HEK293T (cell line): ENCODE results near the gene KSR2.

Source experiments
- CTCF ChIA-PET: fragments of 350-600 bp; formaldehyde crosslinking; extraction: SDS; loops from one replicate; lab custom pipeline; 2021; ENCODE audit warnings: antibody characterized with exemption, inconsistent platforms; lab: Yijun Ruan, JAX
- POLR2A ChIA-PET: fragments of 350-600 bp; formaldehyde crosslinking; extraction: SDS; loops from one replicate; lab custom pipeline; 2020; ENCODE audit warnings: antibody characterized with exemption, inconsistent platforms; lab: Yijun Ruan, JAX
- DNase-seq: peaks from one replicate; pipeline ENCODE4 v3.0.0; 2012; ENCODE audit warnings: mixed read lengths; ENCODE audit errors: extremely low spot score
- ARNT ChIP-seq: fragments of 450-650 bp; IDR thresholded peaks from 2 replicates; pipeline ENCODE4 v1.6.1; 2017; ENCODE audit warnings: mild to moderate bottlenecking
- BHLHE40 ChIP-seq: fragments of 450-650 bp; IDR thresholded peaks from 2 replicates; pipeline ENCODE4 v1.6.1; 2016; ENCODE audit warnings: mild to moderate bottlenecking, moderate library complexity, borderline replicate concordance
- CTBP1 ChIP-seq: fragments of 450-650 bp; IDR thresholded peaks from 2 replicates; pipeline ENCODE4 v1.6.1; 2016; ENCODE audit warnings: borderline replicate concordance
- ELF4 ChIP-seq: fragments of 450-650 bp; IDR thresholded peaks from 2 replicates; pipeline ENCODE4 v1.6.1; 2017; ENCODE audit warnings: antibody characterized with exemption
- FOXA1 ChIP-seq: fragments of 450-650 bp; IDR thresholded peaks from 2 replicates; pipeline ENCODE4 v1.6.1; 2016; ENCODE audit warnings: mild to moderate bottlenecking
- FOXK2 ChIP-seq: fragments of 450-650 bp; IDR thresholded peaks from 2 replicates; pipeline ENCODE4 v1.6.1; 2016; ENCODE audit warnings: mild to moderate bottlenecking
- FOXM1 ChIP-seq: fragments of 450-650 bp; IDR thresholded peaks from 2 replicates; pipeline ENCODE4 v1.6.1; 2017; ENCODE audit warnings: mild to moderate bottlenecking, borderline replicate concordance
- HDGF ChIP-seq: fragments of 450-650 bp; IDR thresholded peaks from 2 replicates; pipeline ENCODE4 v1.6.1; 2017; ENCODE audit warnings: antibody characterized with exemption, borderline replicate concordance
- L3MBTL2 ChIP-seq: fragments of 450-650 bp; conservative IDR thresholded peaks from 2 replicates; pipeline ENCODE4 v1.6.1; 2016; ENCODE audit warnings: mild to moderate bottlenecking
- LEF1 ChIP-seq: fragments of 450-650 bp; IDR thresholded peaks from 2 replicates; pipeline ENCODE4 v1.6.1; 2017; ENCODE audit warnings: mild to moderate bottlenecking, borderline replicate concordance
- NFRKB ChIP-seq: fragments of 450-650 bp; IDR thresholded peaks from 2 replicates; pipeline ENCODE4 v1.6.1; 2016; ENCODE audit warnings: mild to moderate bottlenecking, moderate library complexity
- SP1 ChIP-seq: fragments of 450-650 bp; IDR thresholded peaks from 2 replicates; pipeline ENCODE4 v1.6.1; 2017
- SUZ12 ChIP-seq: fragments of 450-650 bp; IDR thresholded peaks from 2 replicates; pipeline ENCODE4 v1.6.1; 2016; ENCODE audit warnings: mild to moderate bottlenecking
- TARDBP ChIP-seq: fragments of 450-650 bp; IDR thresholded peaks from 2 replicates; pipeline ENCODE4 v1.6.1; 2016
- ZNF384 ChIP-seq: fragments of 450-650 bp; IDR thresholded peaks from 2 replicates; pipeline ENCODE4 v1.6.1; 2016
- TF ChIP-seq, protein P1 (sequence below): fragments of 450-650 bp; IDR thresholded peaks from 2 replicates; pipeline ENCODE4 v1.6.1; 2016

KSR2 gene

GRCh38 chr12:117433878-117434277 is 534.9 kb downstream of the KSR2 start:
- TF ChIP-seq ZNF384: no peak
- TF ChIP-seq CTBP1: no peak
- TF ChIP-seq, protein P1, sequence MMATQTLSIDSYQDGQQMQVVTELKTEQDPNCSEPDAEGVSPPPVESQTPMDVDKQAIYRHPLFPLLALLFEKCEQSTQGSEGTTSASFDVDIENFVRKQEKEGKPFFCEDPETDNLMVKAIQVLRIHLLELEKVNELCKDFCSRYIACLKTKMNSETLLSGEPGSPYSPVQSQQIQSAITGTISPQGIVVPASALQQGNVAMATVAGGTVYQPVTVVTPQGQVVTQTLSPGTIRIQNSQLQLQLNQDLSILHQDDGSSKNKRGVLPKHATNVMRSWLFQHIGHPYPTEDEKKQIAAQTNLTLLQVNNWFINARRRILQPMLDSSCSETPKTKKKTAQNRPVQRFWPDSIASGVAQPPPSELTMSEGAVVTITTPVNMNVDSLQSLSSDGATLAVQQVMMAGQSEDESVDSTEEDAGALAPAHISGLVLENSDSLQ: no peak
- TF ChIP-seq SP1: no peak
- no peak for TF ChIP-seq L3MBTL2
- no peak for TF ChIP-seq ARNT
- no peak for TF ChIP-seq BHLHE40
- no peak for TF ChIP-seq FOXA1
- TF ChIP-seq ELF4: no peak
- no peak for TF ChIP-seq NFRKB
- no peak for TF ChIP-seq LEF1
- TF ChIP-seq SUZ12: no peak
- no peak for TF ChIP-seq FOXK2
- no peak for TF ChIP-seq TARDBP
- no peak for DNase-seq
- CTCF ChIA-PET: no interaction called here
- POLR2A ChIA-PET: no interaction called here

- ChIA-PET CTCF (no interaction called here), POLR2A (no interaction called here)
- TF ChIP-seq, protein P1: no peak
- TF ChIP-seq NFRKB (no peak), FOXM1 (no peak), TARDBP (no peak), CTBP1 (no peak), ARNT (no peak), L3MBTL2 (no peak), HDGF (no peak)
- DNase-seq: no peak
Observed at GRCh38 chr12:117430246-117430645, 538.5 kb downstream of the KSR2 start.

DNA sequence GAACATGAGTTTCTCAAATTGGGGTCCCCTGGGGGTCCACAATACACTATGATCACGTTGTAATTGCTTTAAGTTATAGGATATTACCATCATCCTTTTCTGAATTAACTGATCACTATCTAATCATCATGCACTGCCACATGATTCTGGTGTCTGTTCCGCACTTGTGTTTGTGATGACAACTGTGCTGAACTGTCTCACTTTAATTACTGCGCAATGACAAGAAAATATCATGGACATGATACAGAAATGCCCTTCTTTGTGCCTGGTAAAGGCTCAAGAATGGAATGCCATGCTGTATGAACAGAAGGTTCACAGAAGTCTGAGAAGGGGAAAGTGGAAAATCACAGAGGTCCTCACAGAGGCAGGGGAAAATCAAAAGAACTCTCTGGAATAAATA is 541.6 kb downstream of the KSR2 start:
- TF ChIP-seq FOXM1 (no peak), NFRKB (no peak), FOXK2 (no peak), BHLHE40 (no peak), SP1 (no peak), ZNF384 (no peak)
- POLR2A ChIA-PET: no interaction called here
- no peak for DNase-seq
- CTCF ChIA-PET: no interaction called here

DNA sequence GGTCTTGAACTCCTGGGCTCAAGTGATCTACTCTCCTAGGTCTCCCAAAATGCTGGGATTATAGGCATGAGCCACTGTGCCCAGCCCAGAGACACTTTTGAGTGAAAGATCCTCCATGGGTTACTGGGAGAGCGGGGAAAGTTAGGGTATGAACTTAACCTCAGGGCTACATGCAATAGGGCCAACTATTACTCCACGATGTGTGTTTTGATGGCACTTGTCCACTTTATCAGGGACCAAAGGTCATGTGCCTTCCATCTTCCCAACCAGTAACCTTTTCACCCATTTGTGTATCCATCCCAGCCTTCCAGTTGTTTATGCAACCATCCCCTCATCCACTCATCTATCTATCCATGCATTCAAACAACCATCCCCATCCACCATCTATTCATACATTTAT is 546.8 kb downstream of the KSR2 start:
- TF ChIP-seq, protein P1: no peak
- TF ChIP-seq LEF1: no peak
- DNase-seq: no peak
- CTCF ChIA-PET: no interaction called here
- POLR2A ChIA-PET: no interaction called here

- ChIA-PET POLR2A (no interaction called here), CTCF (no interaction called here)
- TF ChIP-seq NFRKB (no peak), ZNF384 (no peak), ELF4 (no peak), CTBP1 (no peak), HDGF (no peak), L3MBTL2 (no peak)
- no peak for DNase-seq
Observed at GRCh38 chr12:117421068-117421752, 547.6 kb downstream of the KSR2 start.

DNA sequence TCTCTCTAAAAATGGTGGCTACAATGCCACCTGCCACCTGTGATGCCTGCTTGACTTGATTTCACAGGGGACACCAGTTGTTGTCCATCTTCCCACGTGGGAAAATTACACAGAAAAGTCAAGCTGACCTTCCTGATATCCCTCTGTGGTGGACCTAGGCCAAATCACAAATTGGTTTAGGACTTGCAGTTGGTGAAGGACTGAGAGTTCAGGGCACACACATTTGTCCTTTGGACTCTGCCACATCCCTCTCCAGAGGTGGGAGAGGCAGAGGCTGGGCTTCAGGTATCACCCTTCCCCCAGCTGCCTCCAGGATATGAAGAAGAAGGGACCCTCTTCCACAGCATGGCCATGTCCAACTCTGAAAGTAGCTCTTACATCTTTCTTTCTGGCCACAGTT is 551.8 kb downstream of the KSR2 start:
- POLR2A ChIA-PET: no interaction called here
- DNase-seq: no peak

More for the DNA sequence above, 551.8 kb downstream of the KSR2 start:
- CTCF ChIA-PET: interaction anchor here (0.6 to 0.7 kb wide), 2 partner anchors 47 to 433 kb away, joined by 3 read pairs; no protein-coding TSS in a partner anchor
- TF ChIP-seq BHLHE40 (no peak), ARNT (no peak), L3MBTL2 (no peak), FOXM1 (no peak), ZNF384 (no peak), NFRKB (no peak), FOXA1 (no peak), CTBP1 (no peak), SUZ12 (no peak), LEF1 (no peak), TARDBP (no peak), ELF4 (no peak), SP1 (no peak), FOXK2 (no peak), HDGF (no peak)
- TF ChIP-seq, protein P1: no peak
